Cardiac atrium fibroblast (primary cell): ENCODE data around the gene RHOJ. TPM values are rescaled to one million over a fixed set of nuclear protein-coding genes. Genes with fewer than 3 reads are reported as not detected.

ENCODE experiments used
- total RNA-seq: library from RNA; depleted of rRNA; stranded (reverse); fragments of >200 nt; gene quantifications from 2 replicates; pipeline ENCODE4 v1.2.3, GENCODE V29; 2015

The RHOJ gene
- total RNA-seq = 4.2 and 19.3 TPM in 2 replicates

DNA sequence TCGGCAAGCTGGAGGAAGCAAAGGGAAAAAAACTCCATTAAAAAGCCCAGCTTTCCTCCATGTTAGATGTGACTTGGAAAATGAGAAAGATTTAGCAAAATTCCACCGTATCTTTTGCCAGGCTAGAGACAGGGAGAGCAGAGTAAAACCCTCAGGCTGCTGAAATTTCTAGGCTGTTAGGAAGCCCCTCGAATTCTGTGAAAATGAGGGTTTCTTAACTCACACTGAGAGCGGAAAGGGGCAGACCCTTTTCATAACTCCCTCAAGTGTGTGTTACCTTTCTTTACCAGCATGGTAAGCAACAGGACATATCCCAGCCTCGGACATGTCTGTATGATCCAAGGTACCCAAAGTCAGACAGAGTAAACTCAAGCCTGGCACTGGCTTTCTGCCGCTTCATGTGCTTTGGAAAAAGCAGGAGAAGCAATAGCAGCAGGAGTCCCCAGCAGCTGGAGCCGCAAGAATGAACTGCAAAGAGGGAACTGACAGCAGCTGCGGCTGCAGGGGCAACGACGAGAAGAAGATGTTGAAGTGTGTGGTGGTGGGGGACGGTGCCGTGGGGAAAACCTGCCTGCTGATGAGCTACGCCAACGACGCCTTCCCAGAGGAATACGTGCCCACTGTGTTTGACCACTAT lies at the start of gene RHOJ:
Gene RHOJ, plus strand, starts transcription at position 37 of the 637 bp plus-strand sequence. Its CDS starts 427 bp downstream, at position 464.

GRCh38 chr14:63318835-63319234 lies 114.6 kb downstream of the RHOJ start, which contains the start of gene GPHB5:
TSS of gene GPHB5 (minus strand) at chr14:63318935. CDS start at chr14:63317849, 1,086 bp downstream.

Other genes starting within 250 kb of the RHOJ start
- under 0.01 TPM in 1 of 2 replicates, not detected in the other for gene KCNH5, start 159.0 kb upstream of the RHOJ start, total RNA-seq
- not detected in 2 replicates for gene GPHB5, start 114.5 kb downstream of the RHOJ start, total RNA-seq